SK-N-SH (cell line): ENCODE measurements around the gene SULT1A1. TPM values are rescaled to one million over a fixed set of nuclear protein-coding genes. Genes with fewer than 3 reads are reported as not detected.
"Not testable (repeated sequence)": the region's sequence is repeated elsewhere in the genome, so short reads cannot be mapped to it uniquely, and the experiment has no call there.

Experiments used
- CTCF ChIA-PET: fragments of 300-600, 350-600 bp; formaldehyde crosslinking; extraction: SDS; loops from one replicate; lab custom pipeline; 2021; lab: Yijun Ruan, JAX
- POLR2A ChIA-PET: fragments of 350-600 bp; sonication (Branson Sonifier 250); formaldehyde crosslinking; extraction: SDS; loops from one replicate; lab custom pipeline; 2020; ENCODE audit warnings: antibody characterized with exemption, inconsistent platforms; lab: Yijun Ruan, JAX
- DNase-seq: peaks from one replicate; pipeline ENCODE4 v3.0.0; 2012
- H2AFZ ChIP-seq: fragments of 200-600 bp; sonication (generic); 2 replicates; pipeline ENCODE4 v1.8.1; 2016; ENCODE audit warnings: antibody characterized with exemption, mild to moderate bottlenecking, low read depth
- H3F3A ChIP-seq: fragments of 200-600 bp; sonication (generic); replicated peaks from 2 replicates; pipeline ENCODE3; 2016; ENCODE audit warnings: antibody characterized with exemption, mild to moderate bottlenecking; ENCODE audit not compliant: insufficient read depth
- H3K27ac ChIP-seq, 2 experiments: fragments of 200-500 bp in 1 of 2; fragments of 200-600 bp in 1 of 2; sonication (Bioruptor generic) in 1 of 2; sonication (generic), shearing (Covaris generic) in 1 of 2; 2 replicates each; pipeline versions ENCODE4 v1.5.1 to v1.6.1; 2014 to 2016; ENCODE audit warnings: low read depth in 2 of 2, inconsistent platforms in 1 of 2, low read length in 1 of 2, mild to moderate bottlenecking in 1 of 2, mixed read lengths in 1 of 2
- H3K27me3 ChIP-seq: fragments of 200-600 bp; sonication (generic), shearing (Covaris generic); 2 replicates; pipeline ENCODE4 v1.6.1; 2016; ENCODE audit warnings: mixed run types; ENCODE audit not compliant: insufficient read depth
- H3K36me3 ChIP-seq, 2 experiments: fragments of 200-500 bp in 1 of 2; fragments of 200-600 bp in 1 of 2; sonication (Bioruptor generic) in 1 of 2; sonication (generic) in 1 of 2; replicated peaks in 1 of 2; 2 replicates each; pipeline versions ENCODE3 to v1.5.1; 2014 to 2016; ENCODE audit warnings: low read length in 1 of 2, mild to moderate bottlenecking in 1 of 2; ENCODE audit not compliant: insufficient read depth in 2 of 2, control insufficient read depth in 1 of 2
- H3K4me1 ChIP-seq, 2 experiments: fragments of 200-500 bp in 1 of 2; fragments of 200-600 bp in 1 of 2; sonication (Bioruptor generic) in 1 of 2; sonication (generic), shearing (Covaris generic) in 1 of 2; 2 replicates each; pipeline versions ENCODE4 v1.5.1 to v1.6.1; 2014 to 2016; ENCODE audit warnings: low read depth in 1 of 2, low read length in 1 of 2, mixed run types in 1 of 2; ENCODE audit not compliant: insufficient read depth in 2 of 2, control insufficient read depth in 1 of 2
- H3K4me2 ChIP-seq: fragments of 200-600 bp; sonication (generic), shearing (Covaris generic); 2 replicates; pipeline ENCODE4 v1.6.1; 2017; ENCODE audit warnings: mixed run types
- H3K4me3 ChIP-seq, 2 experiments: fragments of 200-500 bp in 1 of 2; fragments of 200-600 bp in 1 of 2; sonication (Bioruptor generic) in 1 of 2; sonication (generic), shearing (Covaris generic) in 1 of 2; 2 replicates each; pipeline versions ENCODE4 v1.5.1 to v1.8.1; 2014 to 2016; ENCODE audit warnings: low read depth in 2 of 2, inconsistent platforms in 1 of 2, low read length in 1 of 2, mild to moderate bottlenecking in 1 of 2, mixed read lengths in 1 of 2, moderate library complexity in 1 of 2
- H3K79me2 ChIP-seq: fragments of 200-600 bp; sonication (generic); 2 replicates; pipeline ENCODE4 v1.8.1; 2017; ENCODE audit warnings: mild to moderate bottlenecking; ENCODE audit not compliant: insufficient read depth
- H3K9ac ChIP-seq: fragments of 200-600 bp; sonication (generic); 2 replicates; pipeline ENCODE4 v1.6.1; 2017; ENCODE audit warnings: mixed run types
- H3K9me2 ChIP-seq: fragments of 200-600 bp; sonication (generic); 2 replicates; pipeline ENCODE4 v1.6.1; 2017; ENCODE audit warnings: mixed run types
- H3K9me3 ChIP-seq: fragments of 200-600 bp; sonication (generic); 2 replicates; pipeline ENCODE4 v1.6.1; 2017; ENCODE audit warnings: mixed run types, mild to moderate bottlenecking, moderate library complexity
- H4K20me1 ChIP-seq: fragments of 200-600 bp; sonication (generic); 2 replicates; pipeline ENCODE4 v1.6.1; 2017; ENCODE audit warnings: mild to moderate bottlenecking, mixed run types; ENCODE audit not compliant: insufficient read depth
- RFX5 ChIP-seq: IDR thresholded peaks from 2 replicates; pipeline ENCODE4 v1.6.1; 2012; ENCODE audit warnings: mild to moderate bottlenecking, improper control_type of control experiment, low read length
- SIN3A ChIP-seq: IDR thresholded peaks from 2 replicates; pipeline ENCODE4 v1.6.1; 2012; ENCODE audit warnings: low read depth, mild to moderate bottlenecking, low read length, moderate library complexity, borderline replicate concordance
- USF1 ChIP-seq: IDR thresholded peaks from 2 replicates; pipeline ENCODE4 v1.4.0; 2012; ENCODE audit warnings: low read depth, borderline replicate concordance
- WGBS: methylation state at CpG from one replicate; pipeline ENCODE4 v1.1.6; 2017; ENCODE audit warnings: low lambda C conversion rate; 5-methylcytosine and 5-hydroxymethylcytosine counted together
- polyA plus RNA-seq, 3 experiments: library from polyadenylated mRNA; depleted of rRNA; stranded (reverse); fragments of >200 nt; gene quantifications; 2 replicates each; pipeline ENCODE4 v1.2.3, GENCODE V29; 2012

The SULT1A1 gene
- polyA plus RNA-seq, 1 of the 3 experiments (the other 2 are of a cell fraction): 0.13 TPM

- H2AFZ ChIP-seq, H3K79me2 ChIP-seq, H3F3A ChIP-seq, DNase-seq, H3K9me2 ChIP-seq, H3K4me3 ChIP-seq, H3K4me2 ChIP-seq, H4K20me1 ChIP-seq, H3K36me3 ChIP-seq, H3K27me3 ChIP-seq, H3K27ac ChIP-seq, H3K4me1 ChIP-seq, H3K9ac ChIP-seq, POLR2A ChIA-PET, H3K9me3 ChIP-seq, CTCF ChIA-PET: not testable (repeated sequence)
- WGBS: 88% methylated on average over 10 of the region's 13 CpGs
Measured at GRCh38 chr16:28601589-28601988, 8.3 kb downstream of the SULT1A1 start.

GRCh38 chr16:28600965-28601364 is 8.9 kb downstream of the SULT1A1 start:
- POLR2A ChIA-PET, H4K20me1 ChIP-seq, DNase-seq, H3K9ac ChIP-seq, CTCF ChIA-PET, H2AFZ ChIP-seq, H3K36me3 ChIP-seq, H3K4me2 ChIP-seq, H3F3A ChIP-seq, H3K4me3 ChIP-seq, H3K79me2 ChIP-seq, H3K4me1 ChIP-seq, H3K27ac ChIP-seq, H3K9me2 ChIP-seq, H3K27me3 ChIP-seq, H3K9me3 ChIP-seq: not testable (repeated sequence)
- 89% methylated on average over 12 of the region's 20 CpGs for WGBS

- DNase-seq, H4K20me1 ChIP-seq, H3K9me3 ChIP-seq, H2AFZ ChIP-seq, CTCF ChIA-PET, H3K4me2 ChIP-seq, H3K4me3 ChIP-seq, H3K4me1 ChIP-seq, H3K9ac ChIP-seq, H3K36me3 ChIP-seq, POLR2A ChIA-PET, H3K9me2 ChIP-seq, H3K27ac ChIP-seq, H3F3A ChIP-seq, H3K27me3 ChIP-seq, H3K79me2 ChIP-seq: not testable (repeated sequence)
- no CpG with 5 or more reads among the region's 17 CpGs for WGBS
Measured at GRCh38 chr16:28599377-28600285, 10.2 kb downstream of the SULT1A1 start.

- no peaks in the 10 kb centered on the region for H3K27me3 ChIP-seq
- H3K9ac ChIP-seq: no peak overlapping the region
- H3K36me3 ChIP-seq: no peaks in the 10 kb centered on the region
- H3K27ac ChIP-seq: no peak overlapping the region
- CTCF ChIA-PET: no interaction called here
- H3K9me2 ChIP-seq: no peaks in the 10 kb centered on the region
- WGBS: 68% methylated on average over 9 of the region's 9 CpGs
- POLR2A ChIA-PET: no interaction called here
- no peaks in the 10 kb centered on the region for H3F3A ChIP-seq
- no peak overlapping the region for H3K4me2 ChIP-seq
- no peak overlapping the region for H2AFZ ChIP-seq
- H3K9me3 ChIP-seq: no peaks in the 10 kb centered on the region
- H3K79me2 ChIP-seq: no peaks in the 10 kb centered on the region
- no peak for DNase-seq
- H3K4me3 ChIP-seq: no peak overlapping the region
- H4K20me1 ChIP-seq: no peaks in the 10 kb centered on the region
- H3K4me1 ChIP-seq: no peaks in the 10 kb centered on the region
- TF ChIP-seq RFX5 (no peak), SIN3A (no peak), USF1 (no peak)
- TF ChIP-seq, all 33 proteins: peak for 0
Measured at GRCh38 chr16:28597692-28598261, 12.1 kb downstream of the SULT1A1 start.
